Measurements from ENCODE around the gene APBA2.
"Not testable (repeated sequence)": the region's sequence is repeated elsewhere in the genome, so short reads cannot be mapped to it uniquely, and the experiment has no call there.

Gene APBA2

DNA sequence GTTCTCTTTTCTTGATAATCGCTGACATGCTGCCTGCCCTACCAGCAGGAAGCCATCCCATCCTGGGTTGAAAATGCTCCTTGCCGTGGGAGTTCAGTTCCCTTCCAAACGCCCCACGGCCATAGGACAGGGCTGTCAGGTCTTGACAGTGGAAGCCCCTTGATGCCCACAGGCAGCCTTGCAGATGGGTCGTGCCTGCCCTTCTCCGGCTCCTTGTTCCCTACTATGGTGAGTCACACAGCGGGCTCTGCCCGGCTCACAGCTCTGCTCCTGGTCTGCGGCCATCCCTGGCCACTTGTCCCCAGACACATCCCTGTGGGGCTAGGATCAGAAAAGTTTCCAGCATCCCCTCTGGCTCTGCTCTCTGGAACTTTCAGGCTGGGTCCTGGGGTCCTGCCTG is 6.2 kb upstream of the APBA2 start:
- DNase-seq, result no peak

- DNase-seq, result no peak
Measured at GRCh38 chr15:28880680-28881079, 5.1 kb upstream of the APBA2 start.

- DNase-seq, result no peak
Measured at GRCh38 chr15:28881170-28881569, 4.6 kb upstream of the APBA2 start.

- DNase-seq, result no peak
Measured at GRCh38 chr15:28881600-28881999, 4.2 kb upstream of the APBA2 start.

- DNase-seq, result no peak
Measured at GRCh38 chr15:28884151-28884940, 1.4 kb upstream of the APBA2 start.

DNA sequence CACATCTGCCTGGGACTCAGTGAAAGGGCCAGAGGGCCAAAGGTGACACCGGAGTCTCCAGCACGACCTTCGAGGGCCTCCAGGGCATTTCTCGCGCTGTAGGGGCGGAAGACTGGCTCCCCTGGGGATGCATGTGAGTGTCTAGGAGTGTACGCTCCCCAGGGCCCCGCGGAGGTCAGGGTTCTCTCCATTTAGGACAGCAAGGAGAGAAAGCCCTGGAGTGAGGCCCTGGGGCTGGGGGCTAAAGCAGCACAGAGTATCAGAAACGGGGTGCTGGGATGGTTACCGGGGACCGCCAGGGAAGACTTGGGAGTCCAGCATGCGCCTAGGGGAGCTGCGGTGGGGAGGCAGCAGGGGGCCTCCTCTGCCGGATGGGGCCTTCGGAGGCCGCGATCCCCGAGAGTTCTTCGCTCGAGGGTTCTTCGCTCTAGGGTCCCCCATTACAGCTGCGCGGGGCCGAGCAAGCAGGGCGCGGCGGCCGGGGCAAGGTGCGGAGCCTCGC is 595 bp upstream of the APBA2 start:
- DNase-seq, result no peak

DNA sequence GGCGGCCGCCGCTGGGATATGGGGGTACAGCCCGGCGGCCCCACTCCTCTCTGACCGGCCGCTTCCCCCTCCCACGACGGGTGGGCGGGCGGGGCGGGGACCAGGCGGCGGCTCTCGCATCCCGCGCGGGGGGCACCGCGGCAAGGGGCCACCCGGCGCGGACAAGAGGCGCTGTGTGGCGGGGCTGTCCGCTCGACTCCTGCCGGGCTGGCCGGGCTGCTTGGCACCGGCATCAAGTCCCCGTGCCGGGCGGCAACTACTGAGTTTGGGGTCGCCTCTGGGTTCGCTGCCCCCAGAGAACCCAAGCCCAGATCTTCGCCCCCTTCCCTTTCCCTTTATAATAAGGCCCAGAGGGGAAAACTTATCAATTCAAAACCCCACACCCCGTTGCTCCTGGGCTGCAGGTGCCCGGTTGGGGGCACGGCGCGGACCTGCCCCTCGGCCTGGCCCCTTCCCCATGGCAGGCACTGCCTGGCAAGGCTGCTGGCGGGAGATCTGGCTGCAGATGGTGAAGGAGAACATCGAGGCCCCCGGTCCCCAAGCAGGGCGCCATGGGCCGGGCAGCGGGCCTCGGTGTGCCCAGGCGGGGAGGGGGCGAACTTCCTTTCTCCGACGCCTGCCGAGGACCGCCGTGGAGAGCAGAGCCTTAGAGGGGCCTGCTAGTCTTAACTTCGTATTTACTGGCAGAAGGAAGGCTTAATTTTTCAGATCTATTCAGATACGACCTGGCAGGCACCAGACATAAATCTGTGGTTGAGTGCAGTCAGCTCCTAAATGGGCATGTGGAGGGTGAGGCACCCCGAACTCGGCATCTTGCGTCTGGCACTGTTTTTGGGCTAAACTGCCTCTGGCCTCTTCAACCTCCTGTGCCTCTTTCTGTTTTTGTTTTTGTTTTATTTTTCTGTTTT is 911 bp downstream of the APBA2 start:
- DNase-seq, result no peak

DNA sequence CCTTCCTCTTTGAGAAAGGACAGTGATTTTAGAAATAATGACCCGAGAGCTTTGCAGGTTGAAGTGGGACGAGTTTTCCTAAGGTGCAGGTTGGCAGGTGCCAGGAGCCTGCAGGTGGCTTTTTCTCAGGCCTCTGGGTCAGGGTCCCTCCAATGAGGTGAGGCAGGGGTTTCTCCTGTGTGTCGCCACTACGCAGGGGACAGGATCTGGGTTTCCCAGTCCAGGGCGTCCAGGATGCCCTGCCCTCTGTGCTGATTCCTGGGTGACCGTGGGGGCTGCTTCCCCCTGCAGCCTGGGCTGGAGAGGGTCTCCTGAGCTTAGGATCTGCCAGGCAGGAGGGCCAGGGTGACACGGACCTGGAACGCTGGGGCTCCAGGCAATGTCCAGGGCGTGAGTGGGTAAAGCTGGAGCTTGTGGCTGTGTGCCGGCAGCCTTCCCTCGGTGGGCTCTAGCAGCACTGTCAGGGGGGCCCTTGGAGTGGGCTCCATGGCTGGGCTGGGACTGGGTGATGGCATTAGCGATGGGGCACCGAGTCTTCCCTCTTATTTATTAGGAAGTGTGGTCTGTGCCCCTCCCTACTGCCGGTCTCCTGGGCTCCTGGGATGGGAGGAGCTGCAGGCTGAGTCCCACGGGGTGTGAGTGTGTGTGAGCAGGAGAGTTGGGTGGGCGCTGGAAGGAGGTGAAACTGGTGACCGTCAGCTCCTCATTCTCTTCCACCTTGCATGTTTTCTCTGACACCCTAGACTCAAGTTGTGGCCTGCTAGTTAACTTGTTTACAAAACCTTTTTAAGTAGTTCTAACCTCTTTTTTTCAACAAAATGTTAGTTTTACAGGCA is 1.8 kb downstream of the APBA2 start:
- no peak for DNase-seq

- DNase-seq, result no peak
Measured at GRCh38 chr15:28888302-28888894, 2.6 kb downstream of the APBA2 start.

GRCh38 chr15:28888900-28889299 is 3.1 kb downstream of the APBA2 start:
- no peak for DNase-seq

DNA sequence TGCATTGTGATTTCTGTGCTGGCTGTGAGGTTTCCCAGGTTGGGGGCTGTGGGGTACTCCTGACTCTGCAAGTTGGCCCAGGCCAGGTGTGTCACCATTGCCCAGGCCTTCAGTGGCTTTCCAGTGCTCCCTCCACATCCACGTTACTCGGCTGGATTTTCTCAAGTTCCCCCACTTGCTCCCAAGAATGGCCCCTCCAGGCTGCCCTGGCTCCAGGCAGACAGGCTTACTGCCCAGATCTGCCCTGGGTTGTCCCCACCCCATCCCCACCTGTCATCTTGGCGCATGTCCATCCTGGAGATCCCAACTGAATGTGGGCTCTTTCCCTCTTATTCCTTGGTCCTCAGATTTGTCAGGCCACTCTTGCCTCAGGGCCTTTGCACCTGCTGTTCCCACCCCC is 3.6 kb downstream of the APBA2 start:
- DNase-seq, result no peak

DNA sequence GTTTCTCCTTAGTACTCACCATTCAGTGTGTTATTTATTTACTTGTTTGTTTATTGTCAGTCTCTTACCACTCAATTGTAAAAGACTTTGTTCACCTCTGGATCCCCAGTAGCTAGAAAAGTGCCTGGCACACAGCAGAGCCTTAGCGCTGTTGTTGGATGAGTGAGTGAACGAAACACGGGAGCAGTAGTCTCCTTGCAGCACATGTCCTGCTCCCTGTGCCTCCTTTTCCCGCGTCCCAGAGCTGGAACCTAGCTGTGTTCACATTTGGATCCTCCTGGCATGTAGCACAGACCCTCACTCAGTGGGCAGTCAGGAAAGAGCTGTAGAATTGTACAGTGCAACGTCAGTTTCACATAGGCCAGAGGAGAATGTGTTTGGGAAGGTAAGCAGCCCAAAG is 4.1 kb downstream of the APBA2 start:
- DNase-seq, result not testable (repeated sequence)

GRCh38 chr15:28890291-28890690 is 4.5 kb downstream of the APBA2 start:
- DNase-seq, result not testable (repeated sequence)

GRCh38 chr15:28890711-28891495 is 5.1 kb downstream of the APBA2 start:
- DNase-seq, result no peak

DNA sequence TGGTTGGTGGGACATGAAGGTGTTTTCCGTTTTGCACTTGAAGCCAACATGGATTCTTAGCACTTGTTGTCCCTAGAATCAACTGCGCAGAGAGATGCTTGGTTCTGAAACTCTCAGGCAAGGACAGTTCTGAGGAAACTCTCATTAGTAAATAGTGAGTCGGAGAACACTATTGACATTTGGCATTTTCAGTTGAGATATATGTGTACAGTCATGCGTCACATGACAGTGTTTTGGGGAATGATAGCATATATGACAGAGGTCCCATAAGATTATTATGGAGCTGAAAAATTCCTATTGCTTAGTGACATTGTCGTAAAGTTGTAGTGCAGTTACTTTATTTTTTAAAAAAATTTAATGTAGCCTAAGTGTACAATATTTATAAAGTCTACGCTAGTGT is 5.8 kb downstream of the APBA2 start:
- DNase-seq, result no peak

- no peak for DNase-seq
Measured at GRCh38 chr15:28892789-28893610, 7.2 kb downstream of the APBA2 start.

DNA sequence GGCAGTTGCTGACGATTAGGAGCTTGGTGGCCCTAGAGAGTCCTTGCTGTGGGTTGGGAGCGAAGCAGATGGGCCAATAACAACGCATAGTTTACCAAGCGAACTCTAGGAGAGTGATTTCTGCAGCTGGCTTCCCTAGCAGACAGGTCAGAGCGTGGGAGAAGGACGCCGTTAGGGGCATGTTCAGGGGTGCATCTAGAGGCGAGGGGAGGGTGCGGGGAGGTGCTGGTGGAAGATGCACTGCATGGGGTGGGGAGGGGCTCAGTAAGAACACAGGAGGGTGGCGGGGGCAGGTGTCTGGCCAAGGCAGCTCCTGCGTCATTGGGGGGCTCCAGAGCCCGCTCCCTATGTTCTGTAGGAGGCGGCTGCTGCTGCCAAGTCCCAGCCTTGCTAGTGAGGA is 8.9 kb downstream of the APBA2 start:
- no peak for DNase-seq

GRCh38 chr15:28895146-28895545 is 9.4 kb downstream of the APBA2 start:
- no peak for DNase-seq

GRCh38 chr15:28895566-28895965 is 9.8 kb downstream of the APBA2 start:
- no peak for DNase-seq

DNA sequence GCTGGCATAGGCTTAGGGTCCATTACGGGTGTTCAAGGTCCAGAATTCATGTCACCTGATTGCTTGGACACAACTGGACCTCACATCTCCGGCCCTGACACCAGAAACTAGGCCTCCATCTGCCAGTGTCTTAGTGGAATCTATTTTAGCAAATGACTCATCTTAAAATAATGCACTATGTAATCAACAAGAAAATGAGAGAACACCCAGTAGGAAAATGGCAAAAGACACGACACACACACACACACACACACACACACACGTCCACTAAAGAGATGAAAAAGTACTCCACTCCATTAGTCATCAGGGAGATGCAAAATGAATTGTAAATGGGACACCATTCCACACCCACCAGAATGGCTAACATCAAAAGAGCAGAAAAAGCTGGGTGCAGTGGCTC is 11.2 kb downstream of the APBA2 start:
- DNase-seq, result no peak

Measured in Kasumi-1 (cell line).